OCI-LY1 (cell line): Measurements from ENCODE around the gene LMTK2.

ENCODE experiments used
- EZH2 ChIP-seq: fragments of 200-600 bp; sonication (generic), shearing (Covaris generic); IDR thresholded peaks from 2 replicates; pipeline ENCODE4 v1.8.0; 2017; ENCODE audit warnings: borderline replicate concordance, mixed run types, mild to moderate bottlenecking, antibody characterized with exemption, low read length, moderate library complexity, mixed read lengths
- TF ChIP-seq, protein P1 (sequence below): fragments of 200-600 bp; sonication (generic), shearing (Covaris generic); IDR thresholded peaks from 2 replicates; pipeline ENCODE4 v1.5.1; 2017; ENCODE audit warnings: mild to moderate bottlenecking, antibody characterized with exemption, low read length, moderate library complexity, mixed read lengths

DNA sequence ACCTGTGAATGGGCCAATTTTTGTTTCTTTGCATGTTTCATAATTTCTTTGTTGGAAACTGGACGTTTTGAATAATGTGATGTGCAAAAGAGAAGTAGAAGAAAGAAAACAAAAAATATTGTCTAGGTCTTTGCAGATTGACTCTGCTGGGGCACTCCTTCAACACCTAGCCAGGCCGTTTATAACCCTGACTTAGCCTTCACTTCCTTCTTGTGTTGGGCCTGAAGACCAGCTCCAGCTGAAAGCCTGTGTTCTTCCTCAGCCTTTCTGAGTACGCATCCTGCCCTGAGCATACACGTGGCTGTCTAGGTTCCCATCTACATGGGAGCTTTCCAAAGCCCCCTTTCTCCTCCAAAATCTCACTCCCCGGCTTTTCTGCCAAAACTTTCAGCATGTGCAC, 41.9 kb downstream of the LMTK2 start:
- TF ChIP-seq, protein P1, sequence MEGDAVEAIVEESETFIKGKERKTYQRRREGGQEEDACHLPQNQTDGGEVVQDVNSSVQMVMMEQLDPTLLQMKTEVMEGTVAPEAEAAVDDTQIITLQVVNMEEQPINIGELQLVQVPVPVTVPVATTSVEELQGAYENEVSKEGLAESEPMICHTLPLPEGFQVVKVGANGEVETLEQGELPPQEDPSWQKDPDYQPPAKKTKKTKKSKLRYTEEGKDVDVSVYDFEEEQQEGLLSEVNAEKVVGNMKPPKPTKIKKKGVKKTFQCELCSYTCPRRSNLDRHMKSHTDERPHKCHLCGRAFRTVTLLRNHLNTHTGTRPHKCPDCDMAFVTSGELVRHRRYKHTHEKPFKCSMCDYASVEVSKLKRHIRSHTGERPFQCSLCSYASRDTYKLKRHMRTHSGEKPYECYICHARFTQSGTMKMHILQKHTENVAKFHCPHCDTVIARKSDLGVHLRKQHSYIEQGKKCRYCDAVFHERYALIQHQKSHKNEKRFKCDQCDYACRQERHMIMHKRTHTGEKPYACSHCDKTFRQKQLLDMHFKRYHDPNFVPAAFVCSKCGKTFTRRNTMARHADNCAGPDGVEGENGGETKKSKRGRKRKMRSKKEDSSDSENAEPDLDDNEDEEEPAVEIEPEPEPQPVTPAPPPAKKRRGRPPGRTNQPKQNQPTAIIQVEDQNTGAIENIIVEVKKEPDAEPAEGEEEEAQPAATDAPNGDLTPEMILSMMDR, result no peak
- no peak for TF ChIP-seq EZH2
